GM21367 (cell line): ENCODE results near the gene FAM171A2.

ENCODE experiments used
- ATAC-seq: cut with Tn5 transposase; IDR thresholded peaks from one replicate; pipeline ENCODE4 v1.9.1; 2021; ENCODE audit not compliant: unreplicated experiment

The FAM171A2 gene

GRCh38 chr17:44361292-44362260, 2.1 kb downstream of the FAM171A2 start:
- no peak for ATAC-seq

- no peak for ATAC-seq
Observed at GRCh38 chr17:44360826-44361225, 2.8 kb downstream of the FAM171A2 start.

- no peak for ATAC-seq
Observed at GRCh38 chr17:44360144-44360533, 3.5 kb downstream of the FAM171A2 start.

GRCh38 chr17:44359458-44360143, 4.1 kb downstream of the FAM171A2 start:
- ATAC-seq: no peak

- no peak for ATAC-seq
Observed at GRCh38 chr17:44359006-44359405, 4.6 kb downstream of the FAM171A2 start.

GRCh38 chr17:44358066-44358465, 5.6 kb downstream of the FAM171A2 start:
- ATAC-seq: no peak

GRCh38 chr17:44356241-44356640, 7.4 kb downstream of the FAM171A2 start:
- no peak for ATAC-seq

- no peak for ATAC-seq
Observed at GRCh38 chr17:44355642-44356099, 8.0 kb downstream of the FAM171A2 start.

GRCh38 chr17:44354582-44355561, 8.8 kb downstream of the FAM171A2 start:
- no peak for ATAC-seq

- no peak for ATAC-seq
Observed at GRCh38 chr17:44353672-44354331, 9.9 kb downstream of the FAM171A2 start.

GRCh38 chr17:44352828-44353671, 10.6 kb downstream of the FAM171A2 start:
- no peak for ATAC-seq

GRCh38 chr17:44351961-44352827, 11.5 kb downstream of the FAM171A2 start:
- ATAC-seq: no peak

GRCh38 chr17:44351464-44351863, 12.2 kb downstream of the FAM171A2 start:
- no peak for ATAC-seq

- ATAC-seq: no peak
Observed at GRCh38 chr17:44350733-44351226, 12.9 kb downstream of the FAM171A2 start.

GRCh38 chr17:44349553-44350070, 14.0 kb downstream of the FAM171A2 start:
- ATAC-seq: no peak

GRCh38 chr17:44348988-44349364, 14.7 kb downstream of the FAM171A2 start:
- ATAC-seq: no peak

- ATAC-seq: no peak
Observed at GRCh38 chr17:44348234-44348987, 15.2 kb downstream of the FAM171A2 start.
